H9 (cell line): Measurements from ENCODE around the gene ZNF586. TPM values are rescaled to one million over a fixed set of nuclear protein-coding genes. Genes with fewer than 3 reads are reported as not detected.

Experiments used
- DNase-seq: peaks from one replicate; pipeline ENCODE4 v3.0.0-alpha.2; 2017
- H2AFZ ChIP-seq: one replicate; pipeline ENCODE4 v1.6.1; 2013; ENCODE audit warnings: mild to moderate bottlenecking, low read length, control low read depth, moderate library complexity
- H2AK5ac ChIP-seq: 2 replicates; pipeline ENCODE4 v1.6.1; 2013; ENCODE audit warnings: low read length, control low read depth, mixed read lengths; ENCODE audit not compliant: insufficient read length
- H2BK120ac ChIP-seq: one replicate; pipeline ENCODE4 v1.6.1; 2013; ENCODE audit warnings: low read depth, mild to moderate bottlenecking, low read length, control low read depth, inconsistent platforms; ENCODE audit not compliant: poor library complexity, severe bottlenecking
- H2BK12ac ChIP-seq: 2 replicates; pipeline ENCODE4 v1.6.1; 2013; ENCODE audit warnings: low read length, control low read depth, mixed read lengths, low read depth; ENCODE audit not compliant: insufficient read length
- H2BK15ac ChIP-seq: 2 replicates; pipeline ENCODE4 v1.6.1; 2013; ENCODE audit warnings: low read depth, low read length, control low read depth
- H2BK20ac ChIP-seq: one replicate; pipeline ENCODE4 v1.6.1; 2013; ENCODE audit warnings: low read depth, mild to moderate bottlenecking, low read length, control low read depth, inconsistent platforms; ENCODE audit not compliant: poor library complexity, severe bottlenecking
- H2BK5ac ChIP-seq: 2 replicates; pipeline ENCODE4 v1.6.1; 2013; ENCODE audit warnings: low read length, control low read depth, mixed read lengths; ENCODE audit not compliant: insufficient read length
- H3K14ac ChIP-seq: 2 replicates; pipeline ENCODE4 v1.6.1; 2013; ENCODE audit warnings: low read length, control low read depth; ENCODE audit not compliant: insufficient read depth
- H3K18ac ChIP-seq: 2 replicates; pipeline ENCODE4 v1.6.1; 2013; ENCODE audit warnings: low read depth, mild to moderate bottlenecking, mixed read lengths, low read length, control low read depth; ENCODE audit not compliant: insufficient read length
- H3K23ac ChIP-seq: 2 replicates; pipeline ENCODE4 v1.6.1; 2013; ENCODE audit warnings: low read length, control low read depth, mixed read lengths, low read depth; ENCODE audit not compliant: insufficient read length
- H3K23me2 ChIP-seq: 2 replicates; pipeline ENCODE4 v1.6.1; 2013; ENCODE audit warnings: low read depth, mild to moderate bottlenecking, mixed read lengths, low read length, control low read depth; ENCODE audit not compliant: insufficient read length, poor library complexity, severe bottlenecking
- H3K27ac ChIP-seq: 2 replicates; pipeline ENCODE4 v1.5.1; 2013; ENCODE audit warnings: low read length, control low read depth, mixed read lengths, low read depth; ENCODE audit not compliant: insufficient read length
- H3K27me3 ChIP-seq: 2 replicates; pipeline ENCODE4 v1.6.1; 2013; ENCODE audit warnings: low read length, control low read depth, inconsistent platforms; ENCODE audit not compliant: insufficient read depth
- H3K4ac ChIP-seq: 2 replicates; pipeline ENCODE4 v1.6.1; 2013; ENCODE audit warnings: low read depth, mild to moderate bottlenecking, control low read depth, inconsistent platforms, low read length, moderate library complexity
- H3K4me1 ChIP-seq: 2 replicates; pipeline ENCODE4 v1.6.1; 2013; ENCODE audit warnings: low read length, control low read depth, inconsistent platforms; ENCODE audit not compliant: insufficient read depth
- H3K4me2 ChIP-seq: 2 replicates; pipeline ENCODE4 v1.6.1; 2013; ENCODE audit warnings: low read length, control low read depth, mixed read lengths; ENCODE audit not compliant: insufficient read length, insufficient read depth
- H3K56ac ChIP-seq: 2 replicates; pipeline ENCODE4 v1.6.1; 2013; ENCODE audit warnings: low read depth, mild to moderate bottlenecking, mixed read lengths, low read length, control low read depth; ENCODE audit not compliant: insufficient read length
- H3K79me1 ChIP-seq: 2 replicates; pipeline ENCODE4 v1.6.1; 2013; ENCODE audit warnings: low read depth, mild to moderate bottlenecking, moderate library complexity, low read length, control low read depth, inconsistent platforms; ENCODE audit not compliant: insufficient read depth, poor library complexity, severe bottlenecking
- H3K79me2 ChIP-seq: 2 replicates; pipeline ENCODE4 v1.6.1; 2013; ENCODE audit warnings: low read length, control low read depth, inconsistent platforms; ENCODE audit not compliant: insufficient read depth
- H3K9ac ChIP-seq: 2 replicates; pipeline ENCODE4 v1.6.1; 2013; ENCODE audit warnings: low read length, control low read depth, mixed read lengths; ENCODE audit not compliant: insufficient read length; ENCODE audit errors: extremely low read depth
- H3K9me3 ChIP-seq: one replicate; pipeline ENCODE4 v1.6.1; 2013; ENCODE audit warnings: low read depth, low read length, inconsistent platforms; ENCODE audit not compliant: control insufficient read depth
- H3T11ph ChIP-seq: one replicate; pipeline ENCODE4 v1.6.1; 2013; ENCODE audit warnings: mild to moderate bottlenecking, low read length, control low read depth, inconsistent platforms
- H4K20me1 ChIP-seq: one replicate; pipeline ENCODE4 v1.6.1; 2013; ENCODE audit not compliant: control insufficient read depth, insufficient read length, insufficient read depth
- H4K5ac ChIP-seq: 2 replicates; pipeline ENCODE4 v1.6.1; 2013; ENCODE audit warnings: low read depth, mild to moderate bottlenecking, mixed read lengths, low read length, control low read depth; ENCODE audit not compliant: insufficient read length
- H4K8ac ChIP-seq: replicated peaks from 2 replicates; pipeline ENCODE4 v1.6.1; 2013; ENCODE audit warnings: low read length, control low read depth, mixed read lengths, low read depth; ENCODE audit not compliant: insufficient read length
- H4K91ac ChIP-seq: 2 replicates; pipeline ENCODE4 v1.6.1; 2013; ENCODE audit warnings: low read depth, mild to moderate bottlenecking, moderate library complexity, mixed read lengths, low read length, control low read depth; ENCODE audit not compliant: insufficient read length
- H3K27ac Mint-ChIP-seq, 3 experiments: 2 replicates in 2 of 3; 3 replicates in 1 of 3; pipeline ENCODE4 v1.8.0; 2020 to 2021; ENCODE audit warnings: mixed read lengths in 3 of 3, mild to moderate bottlenecking in 1 of 3, moderate library complexity in 1 of 3
- H3K27me3 Mint-ChIP-seq: 2 replicates; pipeline ENCODE4 v1.8.0; 2021; ENCODE audit warnings: low read depth, mild to moderate bottlenecking, moderate library complexity, mixed read lengths
- H3K36me3 Mint-ChIP-seq, 3 experiments: 2 replicates in 2 of 3; 3 replicates in 1 of 3; pipeline ENCODE4 v1.8.0; 2020 to 2021; ENCODE audit warnings: low read depth in 3 of 3, mixed read lengths in 3 of 3; ENCODE audit not compliant: insufficient read depth in 1 of 3
- H3K4me1 Mint-ChIP-seq, 2 experiments: 2 replicates each; pipeline ENCODE4 v1.8.0; 2020; ENCODE audit warnings: mixed read lengths in 2 of 2
- H3K4me3 Mint-ChIP-seq, 2 experiments: 2 replicates in 1 of 2; 3 replicates in 1 of 2; pipeline ENCODE4 v1.8.0; 2020 to 2021; ENCODE audit warnings: mild to moderate bottlenecking in 2 of 2, mixed read lengths in 2 of 2, moderate library complexity in 1 of 2
- H3K9me3 Mint-ChIP-seq, 2 experiments: 2 replicates in 1 of 2; 3 replicates in 1 of 2; pipeline ENCODE4 v1.8.0; 2020; ENCODE audit warnings: mild to moderate bottlenecking in 2 of 2, mixed read lengths in 2 of 2, moderate library complexity in 1 of 2
- CTCF ChIP-seq: fragments of 200-600 bp; sonication (generic); conservative IDR thresholded peaks from 3 replicates; pipeline ENCODE4 v1.8.0; 2021; ENCODE audit warnings: antibody characterized with exemption, mild to moderate bottlenecking
- WGBS: extraction: QIAGEN DNeasy Blood & Tissue Kit; methylation state at CpG from one replicate; pipeline ENCODE4 v1.1.7; 2013; ENCODE audit warnings: missing lambda C conversion rate, low lambda C conversion rate, mixed read lengths; ENCODE audit not compliant: insufficient read length; ENCODE audit errors: extremely low coverage; 5-methylcytosine and 5-hydroxymethylcytosine counted together
- total RNA-seq: library from RNA; stranded (reverse); gene quantifications from 2 replicates; pipeline ENCODE4 v1.2.1, GENCODE V29; 2021

The ZNF586 gene
- total RNA-seq, 1 experiment from 2014 or later = 17.6 TPM

- no peak overlapping the region for H4K91ac ChIP-seq
- no peaks in the 10 kb centered on the region; the same call in none of the 2 replicates for H3K27me3 Mint-ChIP-seq
- peaks cover 13 to 14% of the 10 kb centered on the region in 2 experiments; a peak in 3 of 4 replicates for H3K4me1 Mint-ChIP-seq
- no peak overlapping the region for H3K14ac ChIP-seq
- no peak overlapping the region for H3K4ac ChIP-seq
- no peak overlapping the region for H2AK5ac ChIP-seq
- no peak overlapping the region; a peak in 1 of 5 replicates for H3K4me3 Mint-ChIP-seq
- no peak overlapping the region for H3T11ph ChIP-seq
- H3K9me3 Mint-ChIP-seq = peaks cover 7 to 8% of the 10 kb centered on the region in 2 experiments; a peak in 4 of 5 replicates
- no peak overlapping the region for H4K8ac ChIP-seq
- no peak for TF ChIP-seq CTCF
- peaks cover 11% of the 10 kb centered on the region for H3K9me3 ChIP-seq
- H3K79me1 ChIP-seq = no peaks in the 10 kb centered on the region
- no peak overlapping the region for H2BK120ac ChIP-seq
- H2BK5ac ChIP-seq = no peak overlapping the region
- no peaks in the 10 kb centered on the region for H3K23me2 ChIP-seq
- H3K18ac ChIP-seq = no peak overlapping the region
- no peaks in the 10 kb centered on the region for H4K20me1 ChIP-seq
- no peaks in the 10 kb centered on the region for H3K79me2 ChIP-seq
- H3K56ac ChIP-seq = no peak overlapping the region
- DNase-seq = no peak
- H3K23ac ChIP-seq = no peak overlapping the region
- peaks cover 2% of the 10 kb centered on the region; the same call in 1 of the 2 replicates for H3K4me1 ChIP-seq
- no peak overlapping the region for H4K5ac ChIP-seq
- WGBS = no CpG with 5 or more reads among the region's 4 CpGs
- no peak overlapping the region for H3K9ac ChIP-seq
- H3K36me3 Mint-ChIP-seq = peaks cover 44 to 50% (median 46%) of the 10 kb centered on the region in 3 experiments
- H3K27me3 ChIP-seq = no peaks in the 10 kb centered on the region; the same call in 1 of the 2 replicates
- H3K27ac ChIP-seq = no peak overlapping the region
- no peak overlapping the region for H2BK20ac ChIP-seq
- no peak overlapping the region for H2BK15ac ChIP-seq
- H2AFZ ChIP-seq = no peak overlapping the region
- H3K4me2 ChIP-seq = no peak overlapping the region
- 0 out of 7 replicates have a peak overlapping the region, but pooled peaks of 1 of the 3 experiments have one; percentile 69 for H3K27ac Mint-ChIP-seq
- H2BK12ac ChIP-seq = no peak overlapping the region
Measured at GRCh38 chr19:57719901-57720519, 49.5 kb upstream of the ZNF586 start.
